Chondrocyte (in vitro differentiated cells): ENCODE measurements around the gene COQ8A. TPM values are rescaled to one million over a fixed set of nuclear protein-coding genes. Genes with fewer than 3 reads are reported as not detected.
A peak's percentile ranks its signal among the peaks of the same experiment; 100 is the strongest.

Experiments
- DNase-seq: peaks from one replicate; pipeline ENCODE4 v3.0.0; 2021; ENCODE audit warnings: mixed read lengths, low spot score
- H3K27ac Mint-ChIP-seq: one replicate; pipeline ENCODE4 v1.8.0; 2021; ENCODE audit warnings: mild to moderate bottlenecking, moderate library complexity, mixed read lengths; ENCODE audit not compliant: unreplicated experiment
- H3K27me3 Mint-ChIP-seq: 2 replicates; pipeline ENCODE4 v1.8.0; 2021; ENCODE audit warnings: low read depth, mixed read lengths
- H3K36me3 Mint-ChIP-seq: 2 replicates; pipeline ENCODE4 v1.8.0; 2021; ENCODE audit warnings: low read depth, mixed read lengths
- H3K4me1 Mint-ChIP-seq: 2 replicates; pipeline ENCODE4 v1.8.0; 2021; ENCODE audit warnings: low read depth, mild to moderate bottlenecking, mixed read lengths
- H3K4me3 Mint-ChIP-seq: one replicate; pipeline ENCODE4 v1.8.0; 2021; ENCODE audit warnings: mild to moderate bottlenecking, moderate library complexity, mixed read lengths; ENCODE audit not compliant: unreplicated experiment
- H3K9me3 Mint-ChIP-seq: 2 replicates; pipeline ENCODE4 v1.8.0; 2021; ENCODE audit warnings: low read depth, mixed read lengths
- total RNA-seq: library from RNA; stranded (reverse); gene quantifications from 3 replicates; pipeline ENCODE4 v1.2.1, GENCODE V29; 2021
- TF ChIP-seq, protein P1 (sequence below): fragments of 200-600 bp; sonication (generic); IDR thresholded peaks from 2 replicates; pipeline ENCODE4 v1.5.0; 2021; ENCODE audit warnings: antibody characterized with exemption, mild to moderate bottlenecking, moderate library complexity

The COQ8A gene
- total RNA-seq, 1 donor from 2014 or later = 7.4 TPM

DNA sequence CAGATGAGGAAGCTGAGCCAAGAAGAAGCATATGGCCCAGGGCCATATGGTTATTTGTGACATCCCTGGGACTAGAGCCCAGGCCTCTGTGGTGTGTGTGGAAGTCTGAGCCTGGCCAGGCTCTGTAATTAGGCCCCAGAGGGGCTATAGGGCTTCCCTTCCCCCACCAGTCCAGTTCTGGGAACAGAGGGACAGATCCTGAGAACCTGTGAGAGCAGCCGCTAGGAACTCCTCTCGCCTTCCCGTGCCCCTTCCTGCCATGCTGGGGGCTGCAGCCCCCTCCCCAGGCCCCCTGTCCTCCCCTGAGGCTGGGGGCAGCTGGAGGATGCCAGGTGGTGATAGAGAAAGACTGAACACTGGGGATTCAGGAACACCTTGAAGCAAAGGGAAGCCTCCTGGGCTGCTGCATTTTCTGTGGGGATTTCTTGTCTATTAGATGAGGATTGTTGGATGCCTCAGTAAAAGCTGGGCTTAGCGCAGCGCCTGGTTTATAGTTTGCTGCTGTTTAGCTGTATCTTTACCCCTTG is 33.3 kb downstream of the COQ8A start:
- Mint-ChIP-seq H3K4me1 (peaks cover 16% of the 10 kb centered on the region), H3K27me3 (no peaks in the 10 kb centered on the region), H3K9me3 (peaks cover 9% of the 10 kb centered on the region), H3K4me3 (no peak overlapping the region), H3K27ac (peak overlapping the region; percentile 66), H3K36me3 (peaks cover 10% of the 10 kb centered on the region)
- TF ChIP-seq, protein P1, sequence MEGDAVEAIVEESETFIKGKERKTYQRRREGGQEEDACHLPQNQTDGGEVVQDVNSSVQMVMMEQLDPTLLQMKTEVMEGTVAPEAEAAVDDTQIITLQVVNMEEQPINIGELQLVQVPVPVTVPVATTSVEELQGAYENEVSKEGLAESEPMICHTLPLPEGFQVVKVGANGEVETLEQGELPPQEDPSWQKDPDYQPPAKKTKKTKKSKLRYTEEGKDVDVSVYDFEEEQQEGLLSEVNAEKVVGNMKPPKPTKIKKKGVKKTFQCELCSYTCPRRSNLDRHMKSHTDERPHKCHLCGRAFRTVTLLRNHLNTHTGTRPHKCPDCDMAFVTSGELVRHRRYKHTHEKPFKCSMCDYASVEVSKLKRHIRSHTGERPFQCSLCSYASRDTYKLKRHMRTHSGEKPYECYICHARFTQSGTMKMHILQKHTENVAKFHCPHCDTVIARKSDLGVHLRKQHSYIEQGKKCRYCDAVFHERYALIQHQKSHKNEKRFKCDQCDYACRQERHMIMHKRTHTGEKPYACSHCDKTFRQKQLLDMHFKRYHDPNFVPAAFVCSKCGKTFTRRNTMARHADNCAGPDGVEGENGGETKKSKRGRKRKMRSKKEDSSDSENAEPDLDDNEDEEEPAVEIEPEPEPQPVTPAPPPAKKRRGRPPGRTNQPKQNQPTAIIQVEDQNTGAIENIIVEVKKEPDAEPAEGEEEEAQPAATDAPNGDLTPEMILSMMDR = no peak
- no peak for DNase-seq

DNA sequence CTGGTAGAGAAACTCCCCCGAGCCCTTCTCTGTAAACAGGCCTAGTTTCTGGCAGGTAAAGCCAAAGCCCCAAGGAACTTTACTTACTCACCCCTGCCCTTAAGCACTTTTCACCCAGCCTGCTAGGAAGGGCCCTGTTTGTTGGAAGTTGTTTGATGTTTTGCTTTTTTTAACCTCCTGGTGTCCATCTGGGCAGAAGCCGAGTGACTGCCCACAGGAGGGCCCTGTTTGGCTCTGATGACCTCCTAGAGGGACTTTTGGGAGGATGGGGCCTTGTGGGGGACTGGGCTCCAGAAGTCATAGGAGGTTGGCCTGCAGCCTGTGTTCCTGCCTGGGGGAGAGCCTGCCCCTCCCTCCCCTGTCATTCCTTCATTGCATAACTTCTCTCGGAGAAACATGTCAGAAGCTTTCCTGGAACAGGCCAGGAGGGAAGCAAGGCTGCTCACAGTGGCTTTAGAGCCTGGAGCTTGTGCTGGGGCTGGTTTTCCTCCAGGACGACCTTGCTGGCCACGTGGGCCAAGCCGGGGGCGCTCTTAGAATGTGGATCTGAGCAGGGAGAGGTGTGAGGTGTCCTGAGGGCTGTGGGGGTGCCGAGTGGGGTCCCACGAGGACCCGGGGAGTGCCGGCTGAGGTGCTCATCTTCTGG is 33.9 kb downstream of the COQ8A start:
- peak overlapping the region; percentile 83 for H3K27ac Mint-ChIP-seq
- peaks cover 16% of the 10 kb centered on the region for H3K4me1 Mint-ChIP-seq
- no peak for DNase-seq
- TF ChIP-seq, protein P1 = no peak
- no peak overlapping the region for H3K4me3 Mint-ChIP-seq
- no peaks in the 10 kb centered on the region for H3K27me3 Mint-ChIP-seq
- peaks cover 9% of the 10 kb centered on the region for H3K9me3 Mint-ChIP-seq
- peaks cover 10% of the 10 kb centered on the region for H3K36me3 Mint-ChIP-seq

DNA sequence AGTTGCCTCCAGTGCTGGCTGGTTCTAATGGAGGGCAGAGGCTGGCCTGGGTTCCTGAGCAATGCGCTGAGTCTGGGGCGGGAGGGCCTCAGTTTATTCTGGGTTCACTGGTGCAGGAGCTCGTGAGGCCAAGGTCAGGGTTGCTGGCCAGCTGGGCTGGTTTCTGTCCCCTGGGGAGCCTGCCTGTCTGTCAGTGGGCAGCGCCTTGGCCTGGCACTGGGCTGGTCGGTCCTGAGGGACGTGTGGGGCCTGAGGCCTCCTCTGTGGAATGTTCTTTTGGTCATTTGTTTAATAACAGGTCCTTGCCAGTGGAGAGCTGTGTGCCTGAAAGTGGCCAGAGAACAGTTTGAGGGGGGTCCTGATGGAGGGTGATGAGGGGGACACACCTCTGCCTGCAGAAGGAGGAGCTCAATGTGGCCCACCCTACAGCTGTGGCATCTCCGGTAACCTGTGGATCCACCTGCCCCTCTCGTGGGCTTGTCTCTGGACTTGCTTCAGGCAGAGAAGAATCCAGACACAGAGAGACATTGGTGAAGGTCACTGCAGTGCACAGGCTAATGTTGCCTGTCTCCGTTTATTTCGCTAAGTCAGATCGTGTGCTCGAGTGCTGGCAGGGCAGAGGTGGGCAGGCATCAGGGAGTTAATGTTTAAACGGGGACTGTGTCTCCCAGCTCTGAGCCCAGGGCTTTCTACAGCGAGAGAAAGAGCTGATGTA is 34.6 kb downstream of the COQ8A start:
- H3K27ac Mint-ChIP-seq = peak overlapping the region; percentile 83
- TF ChIP-seq, protein P1 = no peak
- no peak overlapping the region for H3K4me3 Mint-ChIP-seq
- H3K36me3 Mint-ChIP-seq = peaks cover 7% of the 10 kb centered on the region
- H3K4me1 Mint-ChIP-seq = peaks cover 16% of the 10 kb centered on the region
- DNase-seq = no peak
- no peaks in the 10 kb centered on the region for H3K27me3 Mint-ChIP-seq
- peaks cover 9% of the 10 kb centered on the region for H3K9me3 Mint-ChIP-seq

GRCh38 chr1:226975259-226976250 is 35.5 kb downstream of the COQ8A start:
- Mint-ChIP-seq H3K4me1 (peaks cover 16% of the 10 kb centered on the region), H3K27me3 (no peaks in the 10 kb centered on the region), H3K27ac (no peak overlapping the region), H3K4me3 (no peak overlapping the region), H3K9me3 (peaks cover 9% of the 10 kb centered on the region), H3K36me3 (peaks cover 7% of the 10 kb centered on the region)
- no peak for DNase-seq
- TF ChIP-seq, protein P1 = no peak
